ENCODE measurements around the gene HCN2.
"Not testable (repeated sequence)": the region's sequence is repeated elsewhere in the genome, so short reads cannot be mapped to it uniquely, and the experiment has no call there.

HCN2 gene

GRCh38 chr19:585551-586110 lies 4.0 kb upstream of the HCN2 start:
- no peak for DNase-seq

- DNase-seq: peak; percentile 32 to 64
Measured at GRCh38 chr19:588093-588740, 1.5 kb upstream of the HCN2 start.

- DNase-seq: no peak
Measured at GRCh38 chr19:588741-589692, 664 bp upstream of the HCN2 start.

DNA sequence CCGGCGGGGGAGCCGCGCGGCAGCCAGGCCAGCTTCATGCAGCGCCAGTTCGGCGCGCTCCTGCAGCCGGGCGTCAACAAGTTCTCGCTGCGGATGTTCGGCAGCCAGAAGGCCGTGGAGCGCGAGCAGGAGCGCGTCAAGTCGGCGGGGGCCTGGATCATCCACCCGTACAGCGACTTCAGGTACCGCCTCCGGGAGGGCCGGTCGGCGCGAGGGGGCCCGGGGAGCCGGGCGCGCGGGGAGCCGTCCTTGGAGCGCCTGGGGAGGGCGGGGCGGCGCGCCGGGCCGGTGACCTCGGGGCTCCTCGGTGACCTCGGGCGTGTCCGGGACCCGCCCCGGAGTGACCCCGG lies 690 bp downstream of the HCN2 start:
- DNase-seq: no peak

DNA sequence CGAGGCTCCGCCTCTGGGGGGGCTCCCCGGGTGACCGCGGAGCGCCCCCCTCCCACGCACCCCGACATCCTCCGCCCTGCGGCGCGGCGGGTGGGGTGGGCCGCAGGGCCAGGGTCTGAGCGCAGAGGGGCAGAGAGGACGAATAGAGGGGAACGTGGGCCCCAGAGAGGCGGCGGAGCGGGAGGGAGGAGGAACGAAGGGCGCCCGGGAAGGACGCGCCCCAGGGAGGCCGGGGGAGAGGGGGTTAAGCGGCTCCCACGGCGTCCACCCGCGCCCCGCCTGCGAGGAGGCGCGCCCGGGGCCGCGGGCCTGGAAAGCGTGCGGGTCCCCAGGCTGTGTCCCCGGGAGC lies 1.0 kb downstream of the HCN2 start:
- no peak for DNase-seq

DNA sequence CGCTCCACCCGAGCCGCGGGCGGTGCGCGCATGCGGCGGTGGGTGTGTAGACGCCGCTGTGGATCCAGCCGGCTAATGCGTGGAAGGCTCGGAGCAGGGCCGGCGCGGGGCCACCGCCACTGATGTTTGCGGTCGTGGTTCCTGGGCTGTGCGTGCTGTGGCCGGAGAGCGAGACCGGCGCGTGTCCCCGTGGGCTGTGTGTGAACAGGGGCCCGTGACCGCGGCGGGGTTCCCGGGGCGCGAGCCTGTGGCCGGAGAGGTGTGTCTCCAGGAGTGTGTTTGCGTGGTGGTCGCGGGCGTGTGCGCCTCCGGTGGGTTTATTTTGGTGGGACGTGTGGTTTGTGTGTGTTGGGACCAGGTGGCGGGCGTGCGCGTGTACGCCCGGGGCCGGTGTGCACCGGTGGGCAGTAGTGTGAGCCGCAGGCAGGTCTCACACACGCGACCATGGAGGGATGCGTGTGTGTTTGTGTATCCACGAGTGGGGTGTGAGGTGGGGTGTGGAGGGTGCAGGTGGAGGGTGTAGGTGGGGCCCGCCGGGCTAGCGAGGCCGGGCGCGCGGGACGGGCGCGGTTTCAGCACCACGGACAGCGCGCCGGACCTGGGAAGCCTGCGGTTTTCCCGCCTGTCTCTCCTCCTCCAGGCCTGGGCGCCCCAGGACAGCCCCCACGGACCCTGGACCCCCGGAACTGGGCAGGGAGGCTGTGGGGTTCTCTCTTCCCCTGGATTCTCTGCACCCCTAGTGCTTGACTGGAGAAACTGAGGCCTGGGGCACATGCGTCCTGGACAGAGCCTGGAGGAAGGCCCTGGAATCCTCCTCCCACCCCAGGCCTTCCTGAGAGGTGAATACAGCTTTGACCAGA lies 1.6 kb downstream of the HCN2 start:
- DNase-seq: no peak

- DNase-seq: no peak
Measured at GRCh38 chr19:592101-592500, 2.4 kb downstream of the HCN2 start.

- DNase-seq: no peak
Measured at GRCh38 chr19:593055-593454, 3.4 kb downstream of the HCN2 start.

DNA sequence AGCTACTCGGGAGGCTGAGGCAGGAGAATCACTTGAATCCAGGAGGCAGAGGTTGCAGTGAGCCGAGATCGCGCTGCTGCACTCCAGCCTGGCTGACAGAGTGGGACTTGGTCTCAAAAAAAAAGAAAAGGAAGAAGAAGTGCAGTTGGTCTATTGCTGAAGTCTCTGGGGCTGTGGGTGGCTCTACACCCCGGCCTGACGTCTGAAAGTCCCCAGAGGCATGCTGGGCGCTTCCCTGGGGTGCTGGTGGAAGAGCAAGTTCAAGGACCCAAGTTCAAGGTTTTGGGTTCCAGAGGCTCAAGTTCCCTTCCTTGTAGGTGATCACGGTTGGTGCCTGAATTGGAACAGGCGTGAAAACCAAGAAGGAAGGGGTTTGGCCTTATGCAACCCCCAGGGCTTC lies 3.8 kb downstream of the HCN2 start:
- DNase-seq: no peak

GRCh38 chr19:594265-594870 lies 4.7 kb downstream of the HCN2 start:
- DNase-seq: no peak

- DNase-seq: no peak
Measured at GRCh38 chr19:595326-596262, 5.9 kb downstream of the HCN2 start.

DNA sequence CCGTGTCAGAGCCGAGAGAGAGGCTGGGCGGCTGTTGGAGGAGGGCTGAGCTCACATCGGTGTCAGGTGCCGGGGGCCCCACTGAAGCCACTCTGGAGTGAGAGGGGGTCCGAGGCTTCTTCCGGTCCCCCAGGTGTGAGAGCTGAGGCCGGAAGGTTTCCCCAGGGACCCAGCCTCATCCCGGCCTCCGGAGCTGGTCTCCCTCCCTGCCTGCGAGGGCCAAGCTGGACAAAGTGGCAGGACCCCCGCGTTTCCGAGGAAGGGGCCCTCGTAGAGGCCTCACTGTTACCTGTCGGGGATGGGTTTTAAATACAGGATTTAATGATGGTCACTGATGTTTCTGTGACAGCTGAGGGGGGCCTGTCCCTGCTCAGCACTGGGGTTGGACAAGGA lies 6.6 kb downstream of the HCN2 start:
- DNase-seq: no peak

GRCh38 chr19:597406-598315 lies 8.0 kb downstream of the HCN2 start:
- DNase-seq: no peak

GRCh38 chr19:601310-601709 lies 11.6 kb downstream of the HCN2 start:
- DNase-seq: no peak

DNA sequence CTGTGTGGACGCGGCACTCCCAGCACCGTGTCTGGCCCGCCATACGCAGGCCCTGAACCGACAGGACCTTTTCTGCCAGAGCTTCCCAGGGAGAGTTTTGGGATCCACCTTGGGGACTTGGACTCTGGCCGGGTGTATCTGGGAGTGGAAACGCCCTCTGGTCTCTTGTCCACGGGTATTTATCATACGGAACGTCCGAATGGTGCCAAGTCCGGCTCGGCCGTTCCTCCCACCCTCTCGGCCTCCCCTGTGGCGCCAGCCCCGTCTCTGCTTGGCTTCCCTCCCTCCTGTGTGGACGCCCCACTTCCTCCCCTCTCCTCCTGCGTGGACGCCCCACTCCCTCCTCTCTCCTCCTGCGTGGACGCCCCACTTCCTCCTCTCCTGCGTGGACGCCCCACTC lies 12.1 kb downstream of the HCN2 start:
- no peak for DNase-seq

DNA sequence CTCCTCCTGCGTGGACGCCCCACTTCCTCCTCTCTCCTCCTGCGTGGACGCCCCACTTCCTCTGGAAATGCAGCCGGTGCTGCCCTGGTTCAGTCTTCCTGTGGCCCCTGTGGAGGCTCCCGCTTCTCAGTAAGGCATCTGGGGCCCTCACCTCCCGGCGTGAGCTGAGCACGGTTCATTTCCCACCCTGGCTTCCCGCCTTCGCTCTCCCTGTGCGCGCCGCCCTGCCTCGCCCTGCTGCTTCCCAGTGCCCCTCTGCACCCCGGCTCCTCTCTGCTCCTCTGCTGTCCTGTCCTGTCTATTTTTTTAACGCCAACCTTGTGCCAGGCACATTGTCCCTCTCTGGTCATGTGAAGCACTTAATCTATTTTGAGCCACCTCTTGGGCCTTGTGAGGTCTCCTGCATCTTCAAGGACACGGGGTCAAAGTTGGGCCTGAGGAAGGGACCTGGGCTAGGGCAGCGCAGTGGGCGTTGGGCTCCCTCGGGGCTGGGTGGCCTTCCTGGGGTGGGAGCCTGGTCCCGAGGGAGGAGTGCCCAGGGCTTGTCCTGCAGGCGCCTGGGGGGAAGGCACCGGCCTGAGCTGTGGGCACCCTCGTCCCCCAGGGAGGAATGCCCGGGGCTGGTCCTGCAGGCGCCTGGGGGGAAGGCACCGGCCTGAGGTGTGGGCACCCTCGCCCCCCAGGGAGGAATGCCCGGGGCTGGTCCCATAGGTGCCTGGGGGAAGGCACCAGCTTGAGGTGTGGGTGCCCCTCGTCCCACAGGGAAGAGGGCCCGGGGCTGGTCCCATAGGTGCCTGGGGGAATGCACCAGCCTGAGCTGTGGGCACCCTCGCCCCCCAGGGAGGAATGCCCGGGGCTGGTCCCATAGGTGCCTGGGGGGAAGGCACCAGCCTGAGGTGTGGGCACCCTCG lies 13.0 kb downstream of the HCN2 start:
- DNase-seq: no peak

DNA sequence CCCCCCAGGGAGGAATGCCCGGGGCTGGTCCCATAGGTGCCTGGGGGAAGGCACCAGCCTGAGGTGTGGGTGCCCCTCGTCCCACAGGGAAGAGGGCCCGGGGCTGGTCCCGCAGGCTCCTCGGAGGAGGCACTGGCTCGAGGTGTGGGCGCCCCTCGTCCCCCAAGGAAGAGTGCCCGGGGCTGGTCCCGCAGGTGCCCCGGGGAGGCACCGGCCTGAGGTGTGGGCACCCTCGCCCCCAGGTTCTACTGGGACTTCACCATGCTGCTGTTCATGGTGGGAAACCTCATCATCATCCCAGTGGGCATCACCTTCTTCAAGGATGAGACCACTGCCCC lies 13.6 kb downstream of the HCN2 start:
- DNase-seq: not testable (repeated sequence)

GRCh38 chr19:603779-604178 lies 14.1 kb downstream of the HCN2 start:
- DNase-seq: not testable (repeated sequence)

GRCh38 chr19:604355-604754 lies 14.7 kb downstream of the HCN2 start:
- no peak for DNase-seq
